HK-2 (cell line): ENCODE measurements around the gene PLCL1.
"Not testable (repeated sequence)": the region's sequence is repeated elsewhere in the genome, so short reads cannot be mapped to it uniquely, and the experiment has no call there.

Source experiments
- DNase-seq: peaks from one replicate; pipeline ENCODE4 v3.0.0-alpha.2; 2018; ENCODE audit not compliant: unreplicated experiment

PLCL1 gene

GRCh38 chr2:198177040-198177439, 372.6 kb downstream of the PLCL1 start:
- DNase-seq = no peak

GRCh38 chr2:198178766-198179165, 374.4 kb downstream of the PLCL1 start:
- no peak for DNase-seq

- DNase-seq = no peak
Observed at GRCh38 chr2:198186257-198186656, 381.9 kb downstream of the PLCL1 start.

GRCh38 chr2:198187841-198188240, 383.4 kb downstream of the PLCL1 start:
- no peak for DNase-seq

- DNase-seq = no peak
Observed at GRCh38 chr2:198188982-198189381, 384.6 kb downstream of the PLCL1 start.

GRCh38 chr2:198191651-198192050, 387.3 kb downstream of the PLCL1 start:
- DNase-seq = no peak

- DNase-seq = not testable (repeated sequence)
Observed at GRCh38 chr2:198196556-198196955, 392.2 kb downstream of the PLCL1 start.
